NAMALWA (cell line): ENCODE data around the gene DOHH.

ENCODE experiments used
- DNase-seq: peaks from one replicate; pipeline ENCODE4 v3.0.0-alpha.2; 2015; ENCODE audit warnings: low spot score

DOHH gene, protein sequence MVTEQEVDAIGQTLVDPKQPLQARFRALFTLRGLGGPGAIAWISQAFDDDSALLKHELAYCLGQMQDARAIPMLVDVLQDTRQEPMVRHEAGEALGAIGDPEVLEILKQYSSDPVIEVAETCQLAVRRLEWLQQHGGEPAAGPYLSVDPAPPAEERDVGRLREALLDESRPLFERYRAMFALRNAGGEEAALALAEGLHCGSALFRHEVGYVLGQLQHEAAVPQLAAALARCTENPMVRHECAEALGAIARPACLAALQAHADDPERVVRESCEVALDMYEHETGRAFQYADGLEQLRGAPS

DNA sequence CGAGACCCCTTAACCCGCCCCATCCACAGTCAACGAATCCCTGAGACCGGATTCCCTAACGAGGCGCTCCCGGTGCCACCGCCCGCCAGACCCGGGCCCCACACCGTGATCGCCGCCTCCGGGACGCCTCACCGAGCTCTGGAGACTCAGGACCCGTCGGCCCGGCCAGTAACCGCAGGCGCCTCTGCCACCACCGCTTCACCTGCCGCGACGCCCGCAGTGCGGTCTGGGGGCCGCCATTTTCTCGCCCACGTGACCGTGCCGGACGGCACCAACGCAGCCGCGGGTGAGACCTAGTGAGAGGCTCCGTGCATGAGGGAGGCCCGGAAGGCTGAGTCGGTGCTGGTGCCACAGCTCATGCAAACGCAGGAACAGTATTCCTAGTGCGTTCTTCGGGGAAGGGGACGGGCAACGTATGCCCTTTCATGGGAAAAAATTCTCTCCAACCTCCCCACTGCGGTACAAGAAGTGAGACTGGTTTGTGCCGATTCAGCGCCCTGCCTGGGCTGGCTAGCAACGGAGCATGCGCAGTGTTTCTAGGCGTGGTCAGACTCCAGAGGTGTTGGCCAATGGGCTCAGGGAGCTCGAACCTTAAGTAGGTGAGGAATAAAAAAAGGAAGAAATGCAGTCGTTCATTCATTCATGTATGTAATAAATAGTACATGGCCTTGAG lies at the start of gene DOHH:
Gene DOHH, minus strand, starts transcription at position 246 of the 673 bp plus-strand sequence. CDS start 3,860 bp downstream, outside the sequence.
- DNase-seq = peak; percentile 98

DNA sequence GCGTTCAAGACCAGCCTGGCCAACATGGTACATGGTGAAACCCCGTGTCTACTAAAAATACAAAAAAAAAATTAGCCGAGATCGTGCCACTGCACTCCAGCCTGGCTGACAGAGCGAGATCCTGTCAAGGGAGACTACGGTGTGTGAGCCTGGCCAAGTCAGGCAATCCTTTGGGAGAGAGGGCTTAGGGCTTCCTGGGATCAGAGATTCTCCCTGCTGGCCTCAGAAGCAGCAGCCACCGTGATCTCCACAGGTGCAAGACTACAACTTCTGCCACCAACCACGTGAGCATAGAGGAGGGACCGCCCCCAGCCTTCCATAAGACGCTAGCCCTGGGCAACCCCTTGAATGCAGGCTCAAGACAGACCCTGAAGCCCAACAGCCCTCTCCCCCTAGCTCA lies 49.3 kb upstream of the DOHH start:
- no peak for DNase-seq

- DNase-seq = no peak
These were observed 48.1 kb upstream of the DOHH start for GRCh38 chr19:3548606-3549005.

DNA sequence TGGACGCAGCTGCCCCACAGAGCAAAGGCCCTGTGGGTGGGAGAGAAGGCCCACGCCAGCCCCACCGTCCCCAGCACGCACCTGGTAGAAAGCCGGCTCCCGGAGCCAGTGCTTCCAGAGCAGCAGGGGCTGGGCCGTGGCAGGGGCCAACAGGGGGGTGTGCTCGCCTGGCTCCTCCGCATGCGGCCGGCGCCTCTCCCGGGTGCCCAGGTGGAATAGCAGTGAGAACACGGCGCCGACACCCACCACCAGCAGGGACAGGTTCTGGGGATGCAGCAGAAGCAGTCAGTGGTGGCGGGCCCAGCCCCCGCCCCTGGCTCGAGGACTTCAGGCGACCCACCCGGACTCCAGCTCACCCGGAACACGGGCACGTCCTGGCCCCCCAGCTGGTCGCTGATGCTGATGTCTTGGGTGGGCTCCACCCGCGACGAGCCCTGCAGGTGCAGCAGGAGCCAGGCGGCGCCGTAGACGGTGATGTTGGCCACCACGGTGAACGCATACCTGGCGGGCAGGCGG lies 47.4 kb upstream of the DOHH start:
- DNase-seq = no peak

GRCh38 chr19:3547301-3547731 lies 46.8 kb upstream of the DOHH start:
- peak; percentile 61 for DNase-seq

- DNase-seq = no peak
These were observed 45.6 kb upstream of the DOHH start for GRCh38 chr19:3546119-3546518.

- DNase-seq = no peak
These were observed 45.2 kb upstream of the DOHH start for GRCh38 chr19:3545669-3546034.

- DNase-seq = peak; percentile 74
These were observed 44.5 kb upstream of the DOHH start for GRCh38 chr19:3544742-3545668.

GRCh38 chr19:3544058-3544376 lies 43.5 kb upstream of the DOHH start:
- no peak for DNase-seq

DNA sequence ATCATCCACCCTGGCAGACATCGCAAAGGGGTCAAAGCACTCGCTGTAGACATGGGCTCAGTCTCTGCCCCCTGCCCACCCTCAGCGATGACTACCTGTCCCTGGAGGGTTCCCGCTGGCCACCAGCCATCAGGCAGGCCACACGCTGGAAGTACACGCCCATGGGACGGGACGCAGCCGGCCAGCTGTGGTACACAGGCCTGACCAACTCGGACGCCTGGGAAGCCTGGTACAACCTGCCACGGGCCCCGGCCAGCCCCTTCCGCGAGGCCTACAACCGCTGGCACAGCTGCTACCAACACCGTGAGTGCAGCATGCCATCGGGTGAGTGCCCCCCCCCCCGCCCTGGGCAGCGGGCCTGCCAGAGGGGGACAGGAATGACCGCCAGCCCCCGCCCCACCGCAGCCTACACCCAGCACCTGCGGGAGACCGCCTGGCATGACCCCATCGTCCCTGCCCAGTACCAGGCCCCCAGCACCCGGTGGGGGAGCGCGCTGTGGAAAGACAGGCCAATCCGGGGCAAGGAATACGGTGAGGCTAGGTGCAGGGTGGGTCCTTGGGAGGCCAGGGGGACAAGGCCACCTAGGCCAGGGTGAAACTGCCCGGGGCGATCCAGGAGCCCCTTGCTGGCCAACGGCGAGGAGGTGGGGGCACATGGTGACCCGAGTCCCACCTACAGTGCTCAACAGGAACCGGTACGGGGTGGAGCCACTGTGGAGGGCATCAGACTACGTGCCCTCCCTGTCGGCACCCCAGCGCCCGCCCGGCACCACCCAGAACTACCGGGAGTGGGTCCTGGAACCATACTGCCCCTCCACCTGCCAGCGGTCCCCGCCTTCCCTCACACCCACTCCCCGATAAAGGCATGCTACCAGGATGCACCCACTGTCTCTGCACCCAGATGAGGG lies 42.9 kb upstream of the DOHH start:
- no peak for DNase-seq

DNA sequence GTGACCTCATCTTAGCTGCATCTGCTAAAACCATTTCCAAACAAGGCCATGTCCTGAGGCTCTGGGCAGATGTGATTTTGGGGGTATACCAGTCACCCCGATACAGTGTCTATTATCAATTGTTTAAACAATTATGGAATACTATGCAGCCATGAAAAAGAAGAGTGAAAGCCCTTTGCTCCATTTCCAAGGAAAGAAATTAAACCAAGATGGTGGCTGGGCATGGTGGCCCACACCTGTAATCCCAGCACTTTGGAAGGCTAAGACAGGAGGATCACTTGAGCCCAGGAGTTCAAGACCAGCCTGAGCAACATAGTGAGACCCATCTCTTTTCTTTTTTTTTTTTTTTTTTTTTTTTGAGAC lies 39.3 kb upstream of the DOHH start:
- no peak for DNase-seq

DNA sequence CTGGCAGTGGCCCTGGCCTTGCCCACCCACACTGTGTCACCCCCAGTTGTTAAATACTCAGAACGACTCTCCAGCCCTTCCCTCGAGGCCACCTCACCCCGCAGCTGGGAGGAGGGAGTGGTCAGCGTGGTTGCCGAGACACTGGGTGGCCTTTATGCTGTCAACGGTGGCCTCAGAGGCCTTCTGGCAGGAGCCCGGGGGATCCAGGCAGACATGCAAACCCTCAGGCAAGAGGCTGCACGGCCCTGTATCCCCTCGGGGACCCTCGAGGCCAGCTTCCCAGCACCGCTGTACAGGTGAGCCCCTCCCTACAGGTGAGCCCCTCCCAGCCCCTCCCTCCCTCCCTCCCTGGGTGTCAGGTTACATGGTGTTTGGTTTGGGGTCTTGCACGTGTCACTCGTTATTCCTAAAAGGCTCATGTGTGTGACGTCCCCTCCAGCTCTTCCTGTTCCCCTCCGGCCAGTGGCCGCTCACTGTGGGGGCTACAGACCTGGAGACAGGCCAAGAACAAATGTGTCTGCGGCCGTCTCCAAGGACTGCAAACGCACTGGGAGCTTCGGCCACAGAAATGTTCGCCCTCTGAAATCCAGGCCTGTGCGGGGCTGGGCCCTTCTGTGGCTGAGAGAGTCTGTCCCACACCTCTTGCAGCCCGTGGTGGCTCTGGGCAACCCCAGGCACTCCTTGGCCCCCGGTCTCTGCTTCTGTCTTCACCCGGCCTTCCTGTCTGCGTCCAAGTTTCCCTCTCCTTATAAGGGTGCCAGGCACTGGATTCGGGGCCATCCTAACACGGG lies 38.7 kb upstream of the DOHH start, which contains the start of gene TEKTIP1:
Gene TEKTIP1, plus strand, starts transcription at position 210 of the 791 bp plus-strand sequence. Its CDS starts 4 bp downstream, at position 214.
- no peak for DNase-seq

GRCh38 chr19:3538258-3538929 lies 37.9 kb upstream of the DOHH start:
- no peak for DNase-seq

DNA sequence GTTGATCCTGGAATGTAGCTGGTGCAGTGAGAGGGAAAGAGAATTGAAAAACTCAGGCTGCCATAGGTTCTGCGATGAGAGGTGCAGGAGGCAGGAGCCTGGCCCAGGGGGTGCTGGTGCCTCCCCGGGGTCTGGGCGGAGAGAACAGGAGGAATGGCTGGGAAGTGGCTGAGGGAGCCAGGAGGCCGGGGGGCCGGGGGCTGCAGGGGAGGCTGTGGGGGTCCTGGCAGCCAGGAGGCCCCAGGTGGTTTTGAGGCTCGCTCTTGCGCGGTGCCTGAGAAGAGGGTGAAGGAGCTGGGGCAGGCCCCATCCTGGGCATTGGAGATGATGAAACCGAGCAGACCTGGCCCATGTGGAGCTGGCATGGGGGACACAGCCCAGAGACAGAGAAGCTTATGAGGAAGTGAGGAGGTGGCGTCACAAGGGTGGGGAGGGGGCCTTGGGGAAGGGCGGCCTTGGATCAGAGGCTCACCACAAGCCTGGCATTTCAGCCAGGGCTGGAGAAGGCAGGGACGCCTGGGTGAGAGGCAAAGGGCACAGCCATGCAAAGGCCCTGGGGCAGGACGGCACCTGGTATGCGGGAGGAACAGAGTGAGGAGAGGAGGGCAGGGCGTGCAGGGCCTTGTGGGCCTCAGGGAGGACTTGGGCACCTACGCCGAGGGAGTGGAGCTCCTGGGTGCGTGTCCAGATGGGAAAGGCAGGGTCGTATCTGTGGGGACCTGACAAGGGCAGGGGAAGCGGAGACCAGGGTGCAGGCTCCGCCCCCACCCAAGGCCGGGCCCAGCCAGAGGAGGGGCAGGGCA lies 37.2 kb upstream of the DOHH start:
- DNase-seq = no peak

- no peak for DNase-seq
These were observed 36.6 kb upstream of the DOHH start for GRCh38 chr19:3537101-3537437.

DNA sequence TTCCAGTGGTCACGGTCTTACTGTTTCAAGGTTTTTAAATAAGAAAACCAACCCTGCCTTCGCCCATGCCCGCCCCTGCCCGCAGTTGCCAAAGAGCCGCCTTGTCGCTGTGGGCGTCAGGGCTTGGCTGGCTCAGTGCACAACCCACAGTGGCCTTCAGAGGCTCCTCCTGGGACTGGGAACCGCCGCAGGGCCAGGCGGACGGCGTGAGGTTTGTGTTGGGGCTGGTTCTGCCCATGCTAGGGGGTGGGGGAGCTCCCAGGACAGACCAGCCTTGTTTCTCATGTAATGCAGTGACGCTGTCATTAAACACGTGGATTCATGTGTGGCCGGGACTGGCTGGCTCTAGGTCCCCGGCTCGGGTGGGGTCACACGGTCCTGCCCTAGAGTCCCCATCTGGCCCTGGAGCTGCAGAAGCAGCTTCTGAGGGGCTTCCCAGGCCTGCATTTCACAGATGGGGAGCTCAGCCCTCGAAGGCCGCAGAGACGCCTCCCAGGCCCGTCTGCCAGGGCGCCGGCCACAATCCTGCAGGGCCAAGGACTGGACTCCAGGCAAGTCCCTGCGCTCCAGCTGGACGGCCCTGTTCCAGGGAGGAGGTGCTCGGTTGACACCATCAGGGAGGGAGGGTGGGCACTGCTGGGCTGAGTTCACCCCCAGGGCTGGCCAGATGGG lies 36.1 kb upstream of the DOHH start:
- DNase-seq = no peak

DNA sequence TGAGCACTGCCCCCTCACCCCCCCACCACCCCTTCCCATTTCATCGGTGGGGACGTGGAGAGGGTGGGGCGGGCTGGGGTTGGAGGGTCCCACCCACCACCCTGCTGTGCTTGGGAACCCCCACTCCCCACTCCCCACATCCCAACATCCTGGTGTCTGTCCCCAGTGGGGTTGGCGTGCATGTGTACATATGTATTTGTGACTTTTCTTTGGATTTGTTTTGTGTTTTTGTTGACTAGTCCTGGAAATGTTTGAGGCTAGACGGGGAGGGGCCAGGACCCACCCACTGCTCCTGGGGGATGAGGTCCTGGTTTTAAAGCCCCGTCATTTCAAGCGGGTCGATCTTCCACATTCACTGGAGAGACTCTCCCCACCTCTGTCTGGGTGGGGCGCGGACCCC lies 35.5 kb upstream of the DOHH start:
- no peak for DNase-seq

- no peak for DNase-seq
These were observed 35.1 kb upstream of the DOHH start for GRCh38 chr19:3535563-3535965.

DNA sequence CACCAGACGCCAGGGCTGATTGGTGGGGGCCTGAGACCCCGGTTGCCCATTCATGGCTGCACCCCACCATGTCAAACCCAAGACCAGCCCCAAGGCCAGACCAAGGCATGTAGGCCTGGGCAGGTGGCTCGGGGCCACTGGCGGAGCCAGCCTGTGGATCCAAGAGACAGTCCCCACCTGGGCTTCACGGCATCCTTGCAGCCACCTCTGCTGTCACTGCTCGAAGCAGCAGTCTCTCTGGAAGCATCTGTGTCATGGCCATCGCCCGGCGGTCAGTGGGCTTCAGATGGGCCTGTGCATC lies 34.7 kb upstream of the DOHH start:
- no peak for DNase-seq
